ENCODE results near the gene PUS10.

GRCh38 chr2:61057562-61057961 is 39.5 kb upstream of the PUS10 start:
- TF ChIP-seq TARDBP (IDR thresholded peaks at IDR 0.05), result no peak
- no peak for TF ChIP-seq SUZ12 (IDR thresholded peaks at IDR 0.05)
- no peak for TF ChIP-seq NFRKB (IDR thresholded peaks at IDR 0.05)
- no peak for TF ChIP-seq ZNF384 (IDR thresholded peaks at IDR 0.05)
- no peak for TF ChIP-seq PKNOX1 (IDR thresholded peaks at IDR 0.05)
- no peak for TF ChIP-seq SP1 (IDR thresholded peaks at IDR 0.05)
- no peak for TF ChIP-seq ARNT (IDR thresholded peaks at IDR 0.05)
- no peak for TF ChIP-seq ELF4 (IDR thresholded peaks at IDR 0.05)

All from HEK293T (cell line).